WTC11 (cell line): ENCODE results near the gene ZNHIT2. TPM values are rescaled to one million over a fixed set of nuclear protein-coding genes. Genes with fewer than 3 reads are reported as not detected.
A peak's percentile ranks its signal among the peaks of the same experiment; 100 is the strongest.

Experiments
- AFF4 ChIP-seq: sonication (generic); formaldehyde crosslinking; IDR thresholded peaks from 2 replicates; pipeline ENCODE4 v1.8.1; 2023; ENCODE audit warnings: mild to moderate bottlenecking, missing genetic modification reagents, borderline replicate concordance
- CBFB ChIP-seq: sonication (generic); formaldehyde crosslinking; IDR thresholded peaks from 2 replicates; pipeline ENCODE4 v1.8.1; 2022; ENCODE audit warnings: mild to moderate bottlenecking, low read depth, missing genetic modification reagents
- CDX4 ChIP-seq: fragments of 250-450 bp; sonication (Bioruptor Pico); IDR thresholded peaks from 2 replicates; pipeline ENCODE4 v1.9.0; 2021; ENCODE audit warnings: moderate library complexity, mild to moderate bottlenecking, inconsistent platforms, borderline replicate concordance
- CREB1 ChIP-seq: sonication (generic); formaldehyde crosslinking; IDR thresholded peaks from 2 replicates; pipeline ENCODE4 v1.8.0; 2023; ENCODE audit warnings: mild to moderate bottlenecking, missing genetic modification reagents
- ESRRA ChIP-seq: sonication (generic); formaldehyde crosslinking; IDR thresholded peaks from 2 replicates; pipeline ENCODE4 v1.8.1; 2022; ENCODE audit warnings: mild to moderate bottlenecking, missing genetic modification reagents, borderline replicate concordance
- FOXJ3 ChIP-seq: sonication (generic); formaldehyde crosslinking; IDR thresholded peaks from 2 replicates; pipeline ENCODE4 v1.9.0; 2021; ENCODE audit warnings: missing genetic modification reagents, mild to moderate bottlenecking, borderline replicate concordance
- MXD4 ChIP-seq: fragments of 250-450 bp; sonication (Bioruptor Pico); IDR thresholded peaks from 2 replicates; pipeline ENCODE4 v1.8.0; 2021; ENCODE audit warnings: mild to moderate bottlenecking, moderate library complexity, borderline replicate concordance
- NR1H2 ChIP-seq: sonication (generic); formaldehyde crosslinking; IDR thresholded peaks from 2 replicates; pipeline ENCODE4 v1.9.0; 2021; ENCODE audit warnings: mild to moderate bottlenecking, moderate library complexity, missing genetic modification reagents
- NR2C2 ChIP-seq: sonication (generic); formaldehyde crosslinking; IDR thresholded peaks from 2 replicates; pipeline ENCODE4 v1.8.0; 2022; ENCODE audit warnings: mild to moderate bottlenecking, missing genetic modification reagents
- RORB ChIP-seq: fragments of 250-450 bp; sonication (Bioruptor Pico); IDR thresholded peaks from 2 replicates; pipeline ENCODE4 v1.9.0; 2021; ENCODE audit warnings: mild to moderate bottlenecking
- SMAD3 ChIP-seq: sonication (generic); formaldehyde crosslinking; IDR thresholded peaks from 2 replicates; pipeline ENCODE4 v1.8.0; 2022; ENCODE audit warnings: missing genetic modification reagents, mild to moderate bottlenecking, borderline replicate concordance
- SP1 ChIP-seq: sonication (generic); formaldehyde crosslinking; conservative IDR thresholded peaks from 2 replicates; pipeline ENCODE4 v1.8.1; 2022; ENCODE audit warnings: missing genetic modification reagents
- TEAD4 ChIP-seq: sonication (generic); formaldehyde crosslinking; IDR thresholded peaks from 2 replicates; pipeline ENCODE4 v1.8.0; 2022; ENCODE audit warnings: mild to moderate bottlenecking, missing genetic modification reagents
- TP53 ChIP-seq: sonication (generic); formaldehyde crosslinking; IDR thresholded peaks from 2 replicates; pipeline ENCODE4 v1.8.1; 2023; ENCODE audit warnings: mild to moderate bottlenecking, missing genetic modification reagents
- ZNF138 ChIP-seq: sonication (generic); formaldehyde crosslinking; conservative IDR thresholded peaks from 2 replicates; pipeline ENCODE4 v1.8.1; 2022; ENCODE audit warnings: mild to moderate bottlenecking, moderate library complexity, missing genetic modification reagents
- ZNF263 ChIP-seq: sonication (generic); formaldehyde crosslinking; IDR thresholded peaks from 2 replicates; pipeline ENCODE4 v1.8.1; 2022; ENCODE audit warnings: low read depth, mild to moderate bottlenecking, moderate library complexity, missing genetic modification reagents
- ZNF425 ChIP-seq: fragments of 250-450 bp; sonication (Bioruptor Pico); conservative IDR thresholded peaks from 2 replicates; pipeline ENCODE4 v1.9.0; 2021; ENCODE audit warnings: mild to moderate bottlenecking
- total RNA-seq: library from RNA; stranded (reverse); gene quantifications from 3 replicates; pipeline ENCODE4 v1.2.3, GENCODE V29; 2021
- TF ChIP-seq, protein P1 (sequence below): sonication (generic); formaldehyde crosslinking; IDR thresholded peaks from 2 replicates; pipeline ENCODE4 v1.8.1; 2023; ENCODE audit warnings: mild to moderate bottlenecking, missing genetic modification reagents
- TF ChIP-seq, protein P2 (sequence below): fragments of 200-600 bp; IDR thresholded peaks from 2 replicates; pipeline ENCODE4 v1.8.0; 2022; ENCODE audit warnings: antibody characterized with exemption
- TF ChIP-seq, protein P3 (sequence below): sonication (generic); formaldehyde crosslinking; IDR thresholded peaks from 2 replicates; pipeline ENCODE4 v1.8.0; 2023; ENCODE audit warnings: missing genetic modification reagents
- TF ChIP-seq, protein P4 (sequence below): fragments of 250-450 bp; sonication (Bioruptor Pico); IDR thresholded peaks from 2 replicates; pipeline ENCODE4 v1.9.0; 2021; ENCODE audit warnings: mild to moderate bottlenecking, borderline replicate concordance

Gene ZNHIT2
- total RNA-seq, 1 experiment from 2014 or later = 16.7 TPM

- TF ChIP-seq AFF4 (CRISPR knock-in tag) (no peak), CDX4 (no peak; the same call in 1 of the 2 replicates), ESRRA (CRISPR knock-in tag) (0 out of 2 replicates have a peak, but pooled peaks have one; percentile 9), ZNF263 (CRISPR knock-in tag) (no peak), CBFB (CRISPR knock-in tag) (0 out of 2 replicates have a peak, but pooled peaks have one; percentile 64), FOXJ3 (CRISPR knock-in tag) (no peak), ZNF425 (CRISPR knock-in tag) (no peak), TP53 (CRISPR knock-in tag) (no peak), NR2C2 (peak; percentile 97), MXD4 (CRISPR knock-in tag) (no peak), CREB1 (CRISPR knock-in tag) (no peak), SP1 (CRISPR knock-in tag) (peak; percentile 85), ZNF138 (CRISPR knock-in tag) (no peak), TEAD4 (CRISPR knock-in tag) (peak; percentile 81; the same call in 1 of the 2 replicates), RORB (CRISPR knock-in tag) (no peak), SMAD3 (CRISPR knock-in tag) (no peak), NR1H2 (CRISPR knock-in tag) (no peak)
- TF ChIP-seq, protein P1, sequence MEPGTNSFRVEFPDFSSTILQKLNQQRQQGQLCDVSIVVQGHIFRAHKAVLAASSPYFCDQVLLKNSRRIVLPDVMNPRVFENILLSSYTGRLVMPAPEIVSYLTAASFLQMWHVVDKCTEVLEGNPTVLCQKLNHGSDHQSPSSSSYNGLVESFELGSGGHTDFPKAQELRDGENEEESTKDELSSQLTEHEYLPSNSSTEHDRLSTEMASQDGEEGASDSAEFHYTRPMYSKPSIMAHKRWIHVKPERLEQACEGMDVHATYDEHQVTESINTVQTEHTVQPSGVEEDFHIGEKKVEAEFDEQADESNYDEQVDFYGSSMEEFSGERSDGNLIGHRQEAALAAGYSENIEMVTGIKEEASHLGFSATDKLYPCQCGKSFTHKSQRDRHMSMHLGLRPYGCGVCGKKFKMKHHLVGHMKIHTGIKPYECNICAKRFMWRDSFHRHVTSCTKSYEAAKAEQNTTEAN (CRISPR knock-in tag) = no peak
- TF ChIP-seq, protein P2, sequence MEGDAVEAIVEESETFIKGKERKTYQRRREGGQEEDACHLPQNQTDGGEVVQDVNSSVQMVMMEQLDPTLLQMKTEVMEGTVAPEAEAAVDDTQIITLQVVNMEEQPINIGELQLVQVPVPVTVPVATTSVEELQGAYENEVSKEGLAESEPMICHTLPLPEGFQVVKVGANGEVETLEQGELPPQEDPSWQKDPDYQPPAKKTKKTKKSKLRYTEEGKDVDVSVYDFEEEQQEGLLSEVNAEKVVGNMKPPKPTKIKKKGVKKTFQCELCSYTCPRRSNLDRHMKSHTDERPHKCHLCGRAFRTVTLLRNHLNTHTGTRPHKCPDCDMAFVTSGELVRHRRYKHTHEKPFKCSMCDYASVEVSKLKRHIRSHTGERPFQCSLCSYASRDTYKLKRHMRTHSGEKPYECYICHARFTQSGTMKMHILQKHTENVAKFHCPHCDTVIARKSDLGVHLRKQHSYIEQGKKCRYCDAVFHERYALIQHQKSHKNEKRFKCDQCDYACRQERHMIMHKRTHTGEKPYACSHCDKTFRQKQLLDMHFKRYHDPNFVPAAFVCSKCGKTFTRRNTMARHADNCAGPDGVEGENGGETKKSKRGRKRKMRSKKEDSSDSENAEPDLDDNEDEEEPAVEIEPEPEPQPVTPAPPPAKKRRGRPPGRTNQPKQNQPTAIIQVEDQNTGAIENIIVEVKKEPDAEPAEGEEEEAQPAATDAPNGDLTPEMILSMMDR = peak; percentile 91
- TF ChIP-seq, protein P3, sequence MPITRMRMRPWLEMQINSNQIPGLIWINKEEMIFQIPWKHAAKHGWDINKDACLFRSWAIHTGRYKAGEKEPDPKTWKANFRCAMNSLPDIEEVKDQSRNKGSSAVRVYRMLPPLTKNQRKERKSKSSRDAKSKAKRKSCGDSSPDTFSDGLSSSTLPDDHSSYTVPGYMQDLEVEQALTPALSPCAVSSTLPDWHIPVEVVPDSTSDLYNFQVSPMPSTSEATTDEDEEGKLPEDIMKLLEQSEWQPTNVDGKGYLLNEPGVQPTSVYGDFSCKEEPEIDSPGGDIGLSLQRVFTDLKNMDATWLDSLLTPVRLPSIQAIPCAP = peak; percentile 72
- TF ChIP-seq, protein P4, sequence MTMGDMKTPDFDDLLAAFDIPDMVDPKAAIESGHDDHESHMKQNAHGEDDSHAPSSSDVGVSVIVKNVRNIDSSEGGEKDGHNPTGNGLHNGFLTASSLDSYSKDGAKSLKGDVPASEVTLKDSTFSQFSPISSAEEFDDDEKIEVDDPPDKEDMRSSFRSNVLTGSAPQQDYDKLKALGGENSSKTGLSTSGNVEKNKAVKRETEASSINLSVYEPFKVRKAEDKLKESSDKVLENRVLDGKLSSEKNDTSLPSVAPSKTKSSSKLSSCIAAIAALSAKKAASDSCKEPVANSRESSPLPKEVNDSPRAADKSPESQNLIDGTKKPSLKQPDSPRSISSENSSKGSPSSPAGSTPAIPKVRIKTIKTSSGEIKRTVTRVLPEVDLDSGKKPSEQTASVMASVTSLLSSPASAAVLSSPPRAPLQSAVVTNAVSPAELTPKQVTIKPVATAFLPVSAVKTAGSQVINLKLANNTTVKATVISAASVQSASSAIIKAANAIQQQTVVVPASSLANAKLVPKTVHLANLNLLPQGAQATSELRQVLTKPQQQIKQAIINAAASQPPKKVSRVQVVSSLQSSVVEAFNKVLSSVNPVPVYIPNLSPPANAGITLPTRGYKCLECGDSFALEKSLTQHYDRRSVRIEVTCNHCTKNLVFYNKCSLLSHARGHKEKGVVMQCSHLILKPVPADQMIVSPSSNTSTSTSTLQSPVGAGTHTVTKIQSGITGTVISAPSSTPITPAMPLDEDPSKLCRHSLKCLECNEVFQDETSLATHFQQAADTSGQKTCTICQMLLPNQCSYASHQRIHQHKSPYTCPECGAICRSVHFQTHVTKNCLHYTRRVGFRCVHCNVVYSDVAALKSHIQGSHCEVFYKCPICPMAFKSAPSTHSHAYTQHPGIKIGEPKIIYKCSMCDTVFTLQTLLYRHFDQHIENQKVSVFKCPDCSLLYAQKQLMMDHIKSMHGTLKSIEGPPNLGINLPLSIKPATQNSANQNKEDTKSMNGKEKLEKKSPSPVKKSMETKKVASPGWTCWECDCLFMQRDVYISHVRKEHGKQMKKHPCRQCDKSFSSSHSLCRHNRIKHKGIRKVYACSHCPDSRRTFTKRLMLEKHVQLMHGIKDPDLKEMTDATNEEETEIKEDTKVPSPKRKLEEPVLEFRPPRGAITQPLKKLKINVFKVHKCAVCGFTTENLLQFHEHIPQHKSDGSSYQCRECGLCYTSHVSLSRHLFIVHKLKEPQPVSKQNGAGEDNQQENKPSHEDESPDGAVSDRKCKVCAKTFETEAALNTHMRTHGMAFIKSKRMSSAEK = no peak
Measured at GRCh38 chr11:65117206-65118096, at the start of gene ZNHIT2 (continued).
